ENCODE data around the gene DEFB131B.

Gene DEFB131B

GRCh38 chr11:71913756-71914526, 35.7 kb downstream of the DEFB131B start:
- Histone ChIP-seq H3K4ac (ENCODE audit: low read depth, low read length) (no peak overlapping the region), H2BK15ac (replicated peaks; ENCODE audit: low read depth) (no peak overlapping the region), H3K36me3 (ENCODE audit: control insufficient read depth, insufficient read depth, low read length) (no peaks in the 10 kb centered on the region), H2AK5ac (ENCODE audit: low read length) (no peak overlapping the region), H2BK120ac (ENCODE audit: low read depth, low read length) (no peak overlapping the region), H3K4me3 (ENCODE audit: low read length) (no peak overlapping the region), H4K5ac (ENCODE audit: low read length) (no peak overlapping the region), H3K79me1 (ENCODE audit: low read length) (no peaks in the 10 kb centered on the region), H3K18ac (ENCODE audit: low read length) (no peak overlapping the region), H3K79me2 (ENCODE audit: control insufficient read depth, insufficient read depth, low read length) (no peaks in the 10 kb centered on the region), H3K23ac (ENCODE audit: low read length) (no peak overlapping the region), H3K4me2 (ENCODE audit: low read length) (no peak overlapping the region), H3K56ac (ENCODE audit: low read length) (no peak overlapping the region), H3K9ac (ENCODE audit: low read length) (no peak overlapping the region), H2BK5ac (ENCODE audit: low read length) (no peak overlapping the region), H3K27ac (ENCODE audit: low read depth, low read length) (no peak overlapping the region), H3K4me1 (ENCODE audit: control insufficient read depth, low read depth, low read length) (no peaks in the 10 kb centered on the region), H4K8ac (ENCODE audit: low read depth, low read length) (no peak overlapping the region), H3K27me3 (ENCODE audit: insufficient read depth, low read length, poor library complexity) (no peaks in the 10 kb centered on the region)
- no peak for DNase-seq
- WGBS (ENCODE audit: extremely low coverage, insufficient coverage, low lambda C conversion rate), result no CpG with 5 or more reads among the region's 5 CpGs

DNA sequence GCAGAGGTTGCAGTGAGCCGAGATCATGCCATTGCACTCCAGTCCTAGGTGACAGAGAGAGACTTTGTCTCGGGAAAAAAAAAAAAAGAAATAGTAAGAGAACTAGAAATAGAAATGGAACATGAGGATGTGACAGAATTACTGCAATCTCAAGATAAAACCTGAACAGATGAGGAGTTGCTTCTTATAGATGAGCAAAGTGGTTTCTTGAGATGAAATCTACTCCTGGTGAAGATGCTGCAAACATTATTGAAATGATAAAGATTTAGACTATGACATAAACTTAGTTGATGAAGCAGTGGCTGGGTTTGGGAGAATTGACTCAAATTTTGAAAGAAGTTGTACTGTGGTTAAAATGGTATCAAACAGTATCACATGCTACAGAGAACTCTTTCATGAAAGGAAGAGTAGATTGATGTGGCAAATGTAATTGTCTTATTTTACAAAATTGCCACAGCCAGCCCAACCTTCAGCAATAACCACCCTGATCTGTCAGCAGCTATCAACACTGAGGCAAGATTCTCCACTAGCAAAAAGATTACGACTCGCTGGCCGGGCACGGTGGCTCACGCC, 36.5 kb downstream of the DEFB131B start:
- no peak overlapping the region for H2BK5ac ChIP-seq (ENCODE audit: low read length)
- H2AK5ac ChIP-seq (ENCODE audit: low read length), result no peak overlapping the region
- H2BK120ac ChIP-seq (ENCODE audit: low read depth, low read length), result no peak overlapping the region
- H3K18ac ChIP-seq (ENCODE audit: low read length), result no peak overlapping the region
- no peak overlapping the region for H3K23ac ChIP-seq (ENCODE audit: low read length)
- H3K9ac ChIP-seq (ENCODE audit: low read length), result no peak overlapping the region
- no peak overlapping the region for H3K56ac ChIP-seq (ENCODE audit: low read length)
- H3K4ac ChIP-seq (ENCODE audit: low read depth, low read length), result no peak overlapping the region
- H4K5ac ChIP-seq (ENCODE audit: low read length), result no peak overlapping the region
- no peaks in the 10 kb centered on the region for H3K79me1 ChIP-seq (ENCODE audit: low read length)
- H3K36me3 ChIP-seq (ENCODE audit: control insufficient read depth, insufficient read depth, low read length), result no peaks in the 10 kb centered on the region
- H2BK15ac ChIP-seq (replicated peaks; ENCODE audit: low read depth), result no peak overlapping the region
- DNase-seq, result no peak
- no peak overlapping the region for H3K27ac ChIP-seq (ENCODE audit: low read depth, low read length)
- H3K4me2 ChIP-seq (ENCODE audit: low read length), result no peak overlapping the region
- H3K79me2 ChIP-seq (ENCODE audit: control insufficient read depth, insufficient read depth, low read length), result no peaks in the 10 kb centered on the region
- H3K4me1 ChIP-seq (ENCODE audit: control insufficient read depth, low read depth, low read length), result no peaks in the 10 kb centered on the region
- H3K27me3 ChIP-seq (ENCODE audit: insufficient read depth, low read length, poor library complexity), result no peaks in the 10 kb centered on the region
- no CpG with 5 or more reads among the region's 7 CpGs for WGBS (ENCODE audit: extremely low coverage, insufficient coverage, low lambda C conversion rate)
- H3K4me3 ChIP-seq (ENCODE audit: low read length), result no peak overlapping the region
- no peak overlapping the region for H4K8ac ChIP-seq (ENCODE audit: low read depth, low read length)

DNA sequence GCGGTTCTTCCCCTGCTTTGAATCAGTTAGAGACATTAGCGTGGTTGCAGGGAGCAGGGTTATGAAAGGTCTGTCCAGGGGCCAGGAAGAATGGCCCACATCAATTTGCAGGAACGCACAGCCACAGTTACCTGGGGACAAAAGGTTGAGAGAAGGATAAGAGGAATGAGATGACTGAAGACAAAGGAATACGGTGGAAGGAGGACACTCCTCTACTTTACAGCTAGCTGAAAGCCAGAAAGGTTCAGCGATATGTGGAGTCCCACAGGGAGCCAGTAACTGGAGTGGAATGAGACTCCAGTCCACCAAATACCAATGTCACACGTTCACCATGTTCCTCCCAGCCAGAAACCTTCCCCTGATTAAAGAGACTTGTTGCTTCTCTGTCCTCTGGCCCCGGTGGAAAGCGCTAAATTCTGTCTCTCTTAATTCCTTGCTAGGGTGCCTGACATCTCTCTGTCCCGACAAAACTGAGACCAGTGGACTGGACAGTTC, 39.4 kb downstream of the DEFB131B start:
- no peaks in the 10 kb centered on the region for H3K4me1 ChIP-seq (ENCODE audit: control insufficient read depth, low read depth, low read length)
- no CpG with 5 or more reads among the region's 9 CpGs for WGBS (ENCODE audit: extremely low coverage, insufficient coverage, low lambda C conversion rate)
- no peak overlapping the region for H2BK120ac ChIP-seq (ENCODE audit: low read depth, low read length)
- H3K79me2 ChIP-seq (ENCODE audit: control insufficient read depth, insufficient read depth, low read length), result no peaks in the 10 kb centered on the region
- no peak overlapping the region for H3K18ac ChIP-seq (ENCODE audit: low read length)
- no peak overlapping the region for H2BK15ac ChIP-seq (replicated peaks; ENCODE audit: low read depth)
- no peaks in the 10 kb centered on the region for H3K36me3 ChIP-seq (ENCODE audit: control insufficient read depth, insufficient read depth, low read length)
- no peak overlapping the region for H3K4ac ChIP-seq (ENCODE audit: low read depth, low read length)
- H3K4me2 ChIP-seq (ENCODE audit: low read length), result no peak overlapping the region
- no peak overlapping the region for H3K9ac ChIP-seq (ENCODE audit: low read length)
- H3K56ac ChIP-seq (ENCODE audit: low read length), result no peak overlapping the region
- no peak overlapping the region for H3K4me3 ChIP-seq (ENCODE audit: low read length)
- no peak for DNase-seq
- H3K23ac ChIP-seq (ENCODE audit: low read length), result no peak overlapping the region
- no peak overlapping the region for H2BK5ac ChIP-seq (ENCODE audit: low read length)
- no peaks in the 10 kb centered on the region for H3K79me1 ChIP-seq (ENCODE audit: low read length)
- no peak overlapping the region for H2AK5ac ChIP-seq (ENCODE audit: low read length)
- H4K5ac ChIP-seq (ENCODE audit: low read length), result no peak overlapping the region
- no peak overlapping the region for H3K27ac ChIP-seq (ENCODE audit: low read depth, low read length)
- H3K27me3 ChIP-seq (ENCODE audit: insufficient read depth, low read length, poor library complexity), result no peaks in the 10 kb centered on the region
- H4K8ac ChIP-seq (ENCODE audit: low read depth, low read length), result no peak overlapping the region

- no peak within 1 kb of the TSS for H4K5ac ChIP-seq (ENCODE audit: low read length)
- H3K27me3 ChIP-seq (ENCODE audit: insufficient read depth, low read length, poor library complexity), result no peaks in the 10 kb centered on the region
- H3K4ac ChIP-seq (ENCODE audit: low read depth, low read length), result peak within 1 kb of the TSS; percentile 1
- WGBS (ENCODE audit: extremely low coverage, insufficient coverage, low lambda C conversion rate), result no CpG with 5 or more reads among the region's 40 CpGs
- peak within 1 kb of the TSS; percentile 95 for H2BK5ac ChIP-seq (ENCODE audit: low read length)
- no peak within 1 kb of the TSS for H2BK120ac ChIP-seq (ENCODE audit: low read depth, low read length)
- H3K4me3 ChIP-seq (ENCODE audit: low read length), result peak within 1 kb of the TSS; percentile 99
- peak within 1 kb of the TSS; percentile 53 for H3K18ac ChIP-seq (ENCODE audit: low read length)
- H3K79me1 ChIP-seq (ENCODE audit: low read length), result peaks cover 23% of the 10 kb centered on the region
- H4K8ac ChIP-seq (ENCODE audit: low read depth, low read length), result no peak within 1 kb of the TSS
- peak; percentile 96 for DNase-seq
- peaks cover 32% of the 10 kb centered on the region for H3K79me2 ChIP-seq (ENCODE audit: control insufficient read depth, insufficient read depth, low read length)
- peak within 1 kb of the TSS; percentile 98 for H3K9ac ChIP-seq (ENCODE audit: low read length)
- H3K23ac ChIP-seq (ENCODE audit: low read length), result no peak within 1 kb of the TSS
- peak within 1 kb of the TSS; percentile 95 for H3K4me2 ChIP-seq (ENCODE audit: low read length)
- no peaks in the 10 kb centered on the region for H3K36me3 ChIP-seq (ENCODE audit: control insufficient read depth, insufficient read depth, low read length)
- H3K56ac ChIP-seq (ENCODE audit: low read length), result peak within 1 kb of the TSS; percentile 99
- no peak within 1 kb of the TSS for H2BK15ac ChIP-seq (replicated peaks; ENCODE audit: low read depth)
- no peak within 1 kb of the TSS for H2AK5ac ChIP-seq (ENCODE audit: low read length)
- H3K4me1 ChIP-seq (ENCODE audit: control insufficient read depth, low read depth, low read length), result peaks cover 5% of the 10 kb centered on the region
- peak within 1 kb of the TSS; percentile 47 for H3K27ac ChIP-seq (ENCODE audit: low read depth, low read length)
Measured at GRCh38 chr11:71927820-71928736, 49.8 kb downstream of the DEFB131B start, which contains the start of gene XNDC1N. Gene XNDC1N, minus strand, starts transcription at chr11:71928594. Its CDS starts 5,241 bp downstream, at chr11:71923353.

DNA sequence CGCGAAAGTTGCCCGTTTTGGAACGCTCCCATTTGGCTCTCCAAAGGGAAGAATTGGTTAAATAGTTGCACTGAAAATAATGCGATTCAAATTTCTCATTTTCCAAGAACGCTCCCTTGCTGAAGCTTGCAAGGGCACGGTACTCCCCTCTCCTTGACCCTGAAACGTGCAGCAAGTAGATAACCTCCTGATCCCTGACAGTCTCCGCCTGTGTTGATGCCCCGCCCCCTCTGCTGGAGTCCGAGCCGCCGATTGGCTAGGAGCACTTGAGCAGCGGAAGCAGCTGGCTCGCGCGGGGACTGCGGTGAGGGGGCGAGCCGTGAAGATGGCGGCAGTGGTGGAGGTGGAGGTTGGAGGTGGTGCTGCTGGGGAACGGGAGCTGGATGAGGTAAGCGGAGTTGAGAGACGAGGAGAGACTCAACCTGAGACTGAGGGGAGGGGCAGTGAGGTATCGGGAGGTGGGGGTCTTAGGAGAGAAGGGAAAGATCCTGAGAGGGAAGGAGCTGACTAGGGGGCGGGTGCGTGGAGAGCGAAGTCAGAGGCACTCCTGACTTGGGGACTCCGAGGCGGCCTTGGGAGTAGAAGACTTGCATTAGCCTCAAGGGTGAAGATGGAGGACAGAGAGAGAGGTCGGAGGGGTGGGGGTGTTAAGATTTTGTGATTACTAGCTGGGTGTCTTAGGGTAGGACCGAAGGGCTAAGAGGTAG, 50.6 kb downstream of the DEFB131B start, which contains the start of gene RNF121:
RNF121 (plus strand) TSS at position 310 of the 707 bp plus-strand sequence; CDS start at position 326, 16 bp downstream.
- Histone ChIP-seq H3K79me1 (ENCODE audit: low read length) (peaks cover 24% of the 10 kb centered on the region), H3K4me2 (ENCODE audit: low read length) (peak within 1 kb of the TSS; percentile 95), H3K4me3 (ENCODE audit: low read length) (peak within 1 kb of the TSS; percentile 99), H2BK15ac (replicated peaks; ENCODE audit: low read depth) (no peak within 1 kb of the TSS), H3K79me2 (ENCODE audit: control insufficient read depth, insufficient read depth, low read length) (peaks cover 39% of the 10 kb centered on the region), H2BK5ac (ENCODE audit: low read length) (peak within 1 kb of the TSS; percentile 95), H4K5ac (ENCODE audit: low read length) (no peak within 1 kb of the TSS), H3K36me3 (ENCODE audit: control insufficient read depth, insufficient read depth, low read length) (no peaks in the 10 kb centered on the region), H2BK120ac (ENCODE audit: low read depth, low read length) (no peak within 1 kb of the TSS), H3K27me3 (ENCODE audit: insufficient read depth, low read length, poor library complexity) (no peaks in the 10 kb centered on the region), H3K27ac (ENCODE audit: low read depth, low read length) (peak within 1 kb of the TSS; percentile 47), H3K4ac (ENCODE audit: low read depth, low read length) (peak within 1 kb of the TSS; percentile 1), H3K18ac (ENCODE audit: low read length) (peak within 1 kb of the TSS; percentile 53), H3K4me1 (ENCODE audit: control insufficient read depth, low read depth, low read length) (peaks cover 5% of the 10 kb centered on the region), H3K23ac (ENCODE audit: low read length) (peak within 1 kb of the TSS; percentile 51), H3K9ac (ENCODE audit: low read length) (peak within 1 kb of the TSS; percentile 98), H4K8ac (ENCODE audit: low read depth, low read length) (no peak within 1 kb of the TSS), H2AK5ac (ENCODE audit: low read length) (no peak within 1 kb of the TSS), H3K56ac (ENCODE audit: low read length) (peak within 1 kb of the TSS; percentile 99)
- peak; percentile 98 for DNase-seq
- no CpG with 5 or more reads among the region's 32 CpGs for WGBS (ENCODE audit: extremely low coverage, insufficient coverage, low lambda C conversion rate)

Measured in mesendoderm (in vitro differentiated cells).